ENCODE results near the gene EPPIN. TPM values are rescaled to one million over a fixed set of nuclear protein-coding genes. Genes with fewer than 3 reads are reported as not detected.
"Not testable (repeated sequence)": the region's sequence is repeated elsewhere in the genome, so short reads cannot be mapped to it uniquely, and the experiment has no call there.

EPPIN gene
- total RNA-seq, 6 experiments from 2014 or later: not detected

DNA sequence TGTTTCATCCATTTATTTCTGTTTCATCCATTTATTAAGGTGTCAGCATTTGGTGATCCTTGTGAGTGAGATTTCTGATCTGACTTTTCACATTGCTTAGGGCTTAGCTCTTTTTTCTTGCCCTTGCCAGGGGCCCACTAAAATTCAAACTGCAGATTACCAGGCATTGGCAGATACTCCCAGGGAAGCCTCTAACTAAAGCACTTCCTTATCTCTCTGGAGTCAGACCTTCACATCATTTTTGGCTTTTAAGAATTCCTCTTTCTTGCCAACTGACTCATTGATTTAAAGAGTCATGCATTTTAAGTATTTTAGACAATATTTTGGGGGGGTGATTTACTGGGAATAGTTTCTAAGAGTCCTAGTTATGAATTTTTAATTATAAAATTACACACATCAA is 34.5 kb upstream of the EPPIN start:
- Histone ChIP-seq H3K9me3 (no peaks in the 10 kb centered on the region), H3K27ac (no peak overlapping the region), H3K4me1 (no peaks in the 10 kb centered on the region), H3K27me3 (no peaks in the 10 kb centered on the region), H3K4me3 (no peak overlapping the region), H3K36me3 (no peaks in the 10 kb centered on the region)
- no peak for TF ChIP-seq POLR2A (IDR thresholded peaks at IDR 0.05)
- TF ChIP-seq, protein P1, sequence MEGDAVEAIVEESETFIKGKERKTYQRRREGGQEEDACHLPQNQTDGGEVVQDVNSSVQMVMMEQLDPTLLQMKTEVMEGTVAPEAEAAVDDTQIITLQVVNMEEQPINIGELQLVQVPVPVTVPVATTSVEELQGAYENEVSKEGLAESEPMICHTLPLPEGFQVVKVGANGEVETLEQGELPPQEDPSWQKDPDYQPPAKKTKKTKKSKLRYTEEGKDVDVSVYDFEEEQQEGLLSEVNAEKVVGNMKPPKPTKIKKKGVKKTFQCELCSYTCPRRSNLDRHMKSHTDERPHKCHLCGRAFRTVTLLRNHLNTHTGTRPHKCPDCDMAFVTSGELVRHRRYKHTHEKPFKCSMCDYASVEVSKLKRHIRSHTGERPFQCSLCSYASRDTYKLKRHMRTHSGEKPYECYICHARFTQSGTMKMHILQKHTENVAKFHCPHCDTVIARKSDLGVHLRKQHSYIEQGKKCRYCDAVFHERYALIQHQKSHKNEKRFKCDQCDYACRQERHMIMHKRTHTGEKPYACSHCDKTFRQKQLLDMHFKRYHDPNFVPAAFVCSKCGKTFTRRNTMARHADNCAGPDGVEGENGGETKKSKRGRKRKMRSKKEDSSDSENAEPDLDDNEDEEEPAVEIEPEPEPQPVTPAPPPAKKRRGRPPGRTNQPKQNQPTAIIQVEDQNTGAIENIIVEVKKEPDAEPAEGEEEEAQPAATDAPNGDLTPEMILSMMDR (IDR thresholded peaks at IDR 0.05): no peak
- ATAC-seq (no peak), DNase-seq (no peak)
- intact Hi-C loops (cut with DNase I): no loop called here

DNA sequence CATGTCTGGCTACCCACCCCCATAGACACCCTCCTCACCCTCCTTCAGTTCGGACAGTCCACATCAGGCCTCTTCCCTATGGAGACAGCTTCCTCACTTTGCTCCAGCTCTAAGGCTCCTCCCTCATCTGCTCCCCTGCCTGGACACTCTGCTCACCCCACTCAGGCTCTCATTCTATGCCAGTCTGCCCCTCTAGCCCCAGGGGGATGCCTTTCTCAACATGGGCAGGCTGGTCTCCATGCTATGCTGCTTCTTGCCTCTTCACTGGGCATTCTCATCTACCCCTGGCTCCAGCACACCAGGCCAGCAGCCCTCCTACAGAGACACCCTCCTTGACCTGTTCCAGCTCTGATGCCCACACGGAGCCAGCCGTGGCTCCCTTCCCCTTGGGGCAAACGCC is 32.0 kb upstream of the EPPIN start, which contains the start of gene WFDC8:
Gene WFDC8, minus strand, starts transcription at position 101 of the 400 bp plus-strand sequence. Its CDS starts 37 bp downstream, at position 64.
- no peaks in the 10 kb centered on the region for H3K36me3 ChIP-seq
- H3K9me3 ChIP-seq: no peaks in the 10 kb centered on the region
- no peak within 1 kb of the TSS for H3K27ac ChIP-seq
- H3K4me1 ChIP-seq: no peaks in the 10 kb centered on the region
- ATAC-seq (no peak), DNase-seq (no peak)
- H3K4me3 ChIP-seq: no peak within 1 kb of the TSS
- no peak for TF ChIP-seq POLR2A (IDR thresholded peaks at IDR 0.05)
- TF ChIP-seq, protein P1 (IDR thresholded peaks at IDR 0.05): no peak
- WGBS (ENCODE audit: insufficient coverage, low coverage, low lambda C conversion rate, missing lambda C conversion rate): 50% methylated on average over 4 of the region's 4 CpGs
- intact Hi-C loops (cut with DNase I): no loop called here
- H3K27me3 ChIP-seq: no peaks in the 10 kb centered on the region

DNA sequence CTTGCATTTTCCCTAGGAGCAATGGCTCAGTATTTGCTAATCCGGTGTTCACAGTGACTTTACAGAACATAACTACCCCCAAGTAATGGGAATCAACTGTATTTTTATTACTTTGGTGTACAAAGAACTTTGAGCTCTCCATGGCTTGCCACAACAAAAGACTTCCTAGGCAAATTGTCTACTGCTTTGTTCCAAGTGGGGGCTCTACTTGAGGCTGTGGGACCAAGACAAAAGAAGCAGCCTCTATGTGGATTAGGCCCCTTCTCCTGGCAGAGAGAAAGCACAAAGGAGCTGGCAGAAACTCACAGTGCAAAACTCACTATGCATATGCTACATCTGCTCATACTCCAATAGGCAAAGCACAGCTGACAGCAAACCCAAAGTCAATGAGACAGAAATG is 31.0 kb upstream of the EPPIN start:
- no peaks in the 10 kb centered on the region for H3K36me3 ChIP-seq
- H3K9me3 ChIP-seq: no peaks in the 10 kb centered on the region
- 67% methylated on average over 1 of the region's 1 CpG for WGBS (ENCODE audit: insufficient coverage, low coverage, low lambda C conversion rate, missing lambda C conversion rate)
- no peak overlapping the region for H3K4me3 ChIP-seq
- DNase-seq: no peak
- no peak overlapping the region for H3K27ac ChIP-seq
- no peaks in the 10 kb centered on the region for H3K4me1 ChIP-seq
- H3K27me3 ChIP-seq: no peaks in the 10 kb centered on the region
- TF ChIP-seq POLR2A (IDR thresholded peaks at IDR 0.05): no peak
- TF ChIP-seq, protein P1 (IDR thresholded peaks at IDR 0.05): no peak
- intact Hi-C loops (cut with DNase I): no loop called here
- no peak for ATAC-seq

DNA sequence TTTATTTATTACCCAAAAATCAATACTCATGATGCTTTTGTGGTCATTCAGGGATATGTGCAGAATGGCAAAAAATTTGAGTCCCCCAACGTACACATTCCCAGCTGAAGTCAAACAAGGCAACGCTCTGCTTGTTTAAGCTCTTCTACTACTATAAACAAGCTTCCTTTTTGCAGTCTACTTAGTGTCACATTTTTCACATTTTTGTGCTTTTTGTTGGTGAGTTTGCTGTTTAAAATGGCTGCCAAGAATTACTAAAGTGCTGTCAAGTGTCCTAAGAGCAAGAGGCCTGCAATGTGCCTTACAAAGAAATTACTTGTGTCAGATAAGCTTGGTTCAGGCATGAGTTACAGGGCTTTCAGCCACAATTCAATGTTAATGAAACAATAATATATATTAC is 29.8 kb upstream of the EPPIN start:
- WGBS (ENCODE audit: insufficient coverage, low coverage, low lambda C conversion rate, missing lambda C conversion rate): 26% methylated on average over 2 of the region's 2 CpGs
- DNase-seq (no peak), ATAC-seq (no peak)
- Histone ChIP-seq H3K27me3 (no peaks in the 10 kb centered on the region), H3K4me3 (no peak overlapping the region), H3K27ac (no peak overlapping the region), H3K4me1 (no peaks in the 10 kb centered on the region), H3K36me3 (no peaks in the 10 kb centered on the region), H3K9me3 (no peaks in the 10 kb centered on the region)
- TF ChIP-seq, protein P1 (IDR thresholded peaks at IDR 0.05): no peak
- no peak for TF ChIP-seq POLR2A (IDR thresholded peaks at IDR 0.05)
- intact Hi-C loops (cut with DNase I): no loop called here

DNA sequence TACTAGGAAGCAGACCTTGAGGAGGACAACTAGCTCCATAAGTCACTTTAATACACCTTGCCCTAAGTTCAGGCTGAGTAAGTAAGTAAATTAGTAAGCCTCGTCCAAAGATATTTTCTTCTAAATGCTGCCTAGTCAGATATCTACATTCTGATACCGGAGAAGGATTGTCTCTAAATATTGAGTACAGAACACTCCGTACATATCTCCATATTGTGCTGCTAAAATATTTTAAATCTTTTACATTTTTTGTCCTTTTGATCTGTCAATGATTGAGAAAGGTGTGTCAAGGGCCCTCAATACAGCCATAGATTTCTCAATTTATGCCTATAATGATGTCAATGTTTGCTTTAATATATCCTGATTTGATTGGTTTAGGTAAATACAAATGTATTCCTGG is 28.7 kb upstream of the EPPIN start:
- Histone ChIP-seq H3K27me3 (no peaks in the 10 kb centered on the region), H3K27ac (no peak overlapping the region), H3K4me3 (no peak overlapping the region), H3K4me1 (no peaks in the 10 kb centered on the region), H3K9me3 (no peaks in the 10 kb centered on the region), H3K36me3 (no peaks in the 10 kb centered on the region)
- intact Hi-C loops (cut with DNase I): no loop called here
- WGBS (ENCODE audit: insufficient coverage, low coverage, low lambda C conversion rate, missing lambda C conversion rate): 54% methylated on average over 2 of the region's 3 CpGs
- DNase-seq: no peak
- ATAC-seq: no peak
- TF ChIP-seq, protein P1 (IDR thresholded peaks at IDR 0.05): no peak
- TF ChIP-seq POLR2A (IDR thresholded peaks at IDR 0.05): no peak

DNA sequence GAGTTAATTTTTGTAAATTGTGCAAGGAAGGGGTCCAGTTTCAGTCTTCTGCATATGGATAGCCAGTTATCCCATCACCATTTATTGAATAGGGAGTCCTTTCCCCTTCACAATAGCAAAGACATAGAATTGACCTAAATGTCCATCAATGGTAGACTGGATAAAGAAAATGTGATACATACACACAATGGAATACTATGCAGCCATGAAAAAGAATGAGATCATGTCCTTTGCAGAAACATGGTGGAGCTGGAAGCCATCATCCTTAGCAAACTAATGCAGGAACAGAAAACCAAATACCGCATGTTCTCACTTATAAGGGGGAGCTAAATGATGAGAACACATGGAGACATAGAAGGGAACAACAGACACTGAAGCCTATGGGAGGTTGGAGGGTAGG is 22.4 kb upstream of the EPPIN start:
- DNase-seq, H3K36me3 ChIP-seq: not testable (repeated sequence)

More for the DNA sequence above, 22.4 kb upstream of the EPPIN start:
- H3K27me3 ChIP-seq; H3K4me3 ChIP-seq; H3K4me1 ChIP-seq; intact Hi-C loops (cut with DNase I); ATAC-seq; H3K27ac ChIP-seq; H3K9me3 ChIP-seq: not testable (repeated sequence)
- WGBS (ENCODE audit: insufficient coverage, low coverage, low lambda C conversion rate, missing lambda C conversion rate): 55% methylated on average over 1 of the region's 1 CpG

All from right lobe of liver (tissue), 6 donors.